Activated CD8-positive, alpha-beta memory T cell treated with anti-CD3 and anti-CD28 coated beads, Interleukin-2, amount 50 U/mL, for 4 hours (primary cell): ENCODE results near the gene ZNF385A.

Experiments
- DNase-seq: peaks from one replicate; pipeline ENCODE4 v3.0.0-alpha.2; 2020

ZNF385A gene, protein sequence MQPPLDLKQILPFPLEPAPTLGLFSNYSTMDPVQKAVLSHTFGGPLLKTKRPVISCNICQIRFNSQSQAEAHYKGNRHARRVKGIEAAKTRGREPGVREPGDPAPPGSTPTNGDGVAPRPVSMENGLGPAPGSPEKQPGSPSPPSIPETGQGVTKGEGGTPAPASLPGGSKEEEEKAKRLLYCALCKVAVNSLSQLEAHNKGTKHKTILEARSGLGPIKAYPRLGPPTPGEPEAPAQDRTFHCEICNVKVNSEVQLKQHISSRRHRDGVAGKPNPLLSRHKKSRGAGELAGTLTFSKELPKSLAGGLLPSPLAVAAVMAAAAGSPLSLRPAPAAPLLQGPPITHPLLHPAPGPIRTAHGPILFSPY

DNA sequence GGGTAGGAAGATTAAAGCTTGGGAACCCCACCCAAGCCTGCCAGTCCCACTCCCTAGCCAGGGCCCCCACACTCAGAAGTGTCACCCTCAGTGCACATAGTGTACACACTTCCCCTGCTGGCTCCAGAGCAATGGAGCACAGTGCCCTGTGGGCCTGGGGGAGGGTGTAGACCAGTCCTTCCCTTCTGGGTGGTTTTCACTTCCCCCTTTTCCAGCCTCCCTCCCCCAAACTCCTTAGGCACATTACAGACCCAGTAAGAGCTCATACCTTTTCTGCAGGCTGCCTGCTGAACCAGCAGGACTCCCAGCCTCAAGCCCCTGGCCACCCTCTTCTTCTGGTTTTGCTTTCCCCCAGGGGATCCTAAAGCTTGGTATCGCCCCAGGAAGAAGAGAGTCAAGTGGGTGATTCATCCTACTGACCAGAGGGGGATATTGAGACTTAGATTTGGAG lies at the start of gene ZNF385A:
TSS of gene ZNF385A (minus strand) at position 143 of the 451 bp plus-strand sequence. CDS start 219 bp downstream, outside the sequence.
- no peak for DNase-seq

DNA sequence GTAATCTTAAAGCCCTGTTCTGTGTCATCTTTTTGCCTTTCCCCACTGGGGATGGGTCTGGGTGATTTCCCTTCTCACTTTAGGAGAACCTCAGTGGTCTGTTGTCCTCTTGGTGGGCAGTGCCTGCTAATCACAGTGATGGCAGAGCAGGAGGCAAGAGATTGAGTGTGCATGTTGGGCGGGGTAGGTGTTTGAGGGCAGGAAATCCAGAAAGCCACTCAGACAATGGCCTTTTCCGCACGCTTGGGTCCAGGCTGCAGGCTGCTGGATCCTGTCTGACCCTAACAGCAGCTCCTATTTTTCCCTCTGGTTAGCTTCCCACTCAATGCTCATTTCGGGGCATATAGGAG lies 48.3 kb upstream of the ZNF385A start:
- no peak for DNase-seq

DNA sequence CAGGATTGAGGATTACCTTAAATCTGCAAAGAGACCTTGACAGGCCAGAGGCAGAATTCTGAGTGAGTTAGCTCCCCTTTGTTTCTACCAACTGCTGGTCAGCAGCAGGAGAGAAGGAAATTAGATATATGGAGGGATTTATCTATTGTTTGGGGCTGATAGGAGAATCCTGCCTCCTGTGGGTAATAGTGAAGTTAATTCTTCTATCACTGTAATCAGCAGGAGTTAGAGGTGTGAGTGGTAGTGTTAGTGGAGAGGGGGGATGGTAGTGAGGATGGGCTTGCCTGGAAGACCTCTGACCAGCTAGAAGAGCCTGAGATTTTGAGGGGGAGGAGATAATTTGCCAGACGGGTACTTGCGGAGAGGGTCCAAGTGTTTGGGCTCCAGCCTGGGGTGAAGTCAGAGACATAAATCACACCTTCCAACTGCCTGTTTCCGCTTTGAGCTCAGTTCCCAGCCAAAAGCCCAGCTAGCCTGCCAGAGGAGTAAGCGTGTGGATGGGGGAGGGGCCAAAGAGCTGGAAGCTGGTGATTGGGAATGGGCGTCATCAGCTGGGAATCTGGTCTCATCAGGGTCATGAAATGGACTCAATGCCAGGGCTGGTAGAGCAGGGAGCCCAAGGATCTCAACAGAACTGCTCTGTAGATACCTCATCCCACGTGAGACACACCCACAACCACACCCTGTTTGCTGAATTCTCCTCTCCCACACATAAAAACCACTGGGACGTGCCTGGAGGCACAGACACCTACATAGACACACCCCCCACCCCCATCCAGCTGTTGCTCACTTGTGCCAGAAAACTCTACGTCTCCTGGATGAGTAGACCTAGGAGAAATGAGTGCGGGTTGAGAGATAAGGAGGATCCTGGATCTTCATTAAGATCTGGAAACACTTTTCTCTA lies 47.6 kb upstream of the ZNF385A start:
- DNase-seq: no peak

DNA sequence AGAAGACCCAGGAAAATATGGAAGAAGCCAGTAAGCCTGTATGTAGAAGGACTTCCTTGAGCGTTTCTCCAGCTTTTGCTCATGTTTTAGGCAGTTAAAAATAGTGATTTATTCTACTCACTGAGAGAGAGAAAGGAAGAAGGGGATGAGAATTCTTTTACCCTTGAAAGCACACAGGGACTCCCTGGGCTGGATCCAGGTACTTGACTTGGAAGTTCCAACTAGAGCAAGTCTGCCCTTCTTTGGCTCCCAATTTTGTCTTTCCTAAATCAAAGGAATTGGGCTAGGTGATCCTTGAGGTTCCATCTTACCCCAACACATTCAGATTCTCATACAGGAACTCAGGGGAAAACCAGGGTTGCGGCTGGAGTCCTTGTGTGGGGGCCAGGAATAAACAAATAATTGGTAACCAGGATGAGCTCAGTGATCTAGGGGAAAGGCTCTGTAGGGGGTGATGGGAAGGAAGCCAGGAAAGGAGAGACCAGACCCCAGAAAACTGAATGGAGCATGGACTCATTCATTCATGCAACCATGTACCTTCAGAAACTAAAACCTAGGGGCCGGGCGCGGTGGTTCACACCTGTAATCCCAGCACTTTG lies 46.0 kb upstream of the ZNF385A start:
- DNase-seq: no peak

DNA sequence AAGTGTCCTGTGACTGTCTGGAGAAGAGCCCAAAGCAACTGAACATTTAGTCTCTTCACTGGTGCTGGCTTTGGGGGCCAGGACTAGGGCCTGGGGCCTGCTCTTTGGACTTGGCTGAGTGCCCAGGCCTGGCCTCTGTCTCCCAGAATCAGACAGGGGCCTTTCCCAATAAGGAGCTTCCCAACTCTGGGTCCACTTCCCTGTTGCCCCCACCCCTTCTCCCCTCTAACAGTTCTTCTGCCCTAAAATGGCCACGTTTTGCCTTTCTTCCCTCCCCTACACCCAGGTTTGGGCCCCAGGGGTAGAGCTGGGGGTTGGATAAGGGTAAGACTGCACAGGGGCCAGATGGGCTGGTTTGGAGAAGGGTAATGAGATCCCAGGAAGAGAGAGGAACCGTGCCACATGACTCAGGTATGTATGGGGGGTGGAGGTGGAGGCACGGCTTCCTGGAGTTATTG lies 44.5 kb upstream of the ZNF385A start:
- DNase-seq: no peak

DNA sequence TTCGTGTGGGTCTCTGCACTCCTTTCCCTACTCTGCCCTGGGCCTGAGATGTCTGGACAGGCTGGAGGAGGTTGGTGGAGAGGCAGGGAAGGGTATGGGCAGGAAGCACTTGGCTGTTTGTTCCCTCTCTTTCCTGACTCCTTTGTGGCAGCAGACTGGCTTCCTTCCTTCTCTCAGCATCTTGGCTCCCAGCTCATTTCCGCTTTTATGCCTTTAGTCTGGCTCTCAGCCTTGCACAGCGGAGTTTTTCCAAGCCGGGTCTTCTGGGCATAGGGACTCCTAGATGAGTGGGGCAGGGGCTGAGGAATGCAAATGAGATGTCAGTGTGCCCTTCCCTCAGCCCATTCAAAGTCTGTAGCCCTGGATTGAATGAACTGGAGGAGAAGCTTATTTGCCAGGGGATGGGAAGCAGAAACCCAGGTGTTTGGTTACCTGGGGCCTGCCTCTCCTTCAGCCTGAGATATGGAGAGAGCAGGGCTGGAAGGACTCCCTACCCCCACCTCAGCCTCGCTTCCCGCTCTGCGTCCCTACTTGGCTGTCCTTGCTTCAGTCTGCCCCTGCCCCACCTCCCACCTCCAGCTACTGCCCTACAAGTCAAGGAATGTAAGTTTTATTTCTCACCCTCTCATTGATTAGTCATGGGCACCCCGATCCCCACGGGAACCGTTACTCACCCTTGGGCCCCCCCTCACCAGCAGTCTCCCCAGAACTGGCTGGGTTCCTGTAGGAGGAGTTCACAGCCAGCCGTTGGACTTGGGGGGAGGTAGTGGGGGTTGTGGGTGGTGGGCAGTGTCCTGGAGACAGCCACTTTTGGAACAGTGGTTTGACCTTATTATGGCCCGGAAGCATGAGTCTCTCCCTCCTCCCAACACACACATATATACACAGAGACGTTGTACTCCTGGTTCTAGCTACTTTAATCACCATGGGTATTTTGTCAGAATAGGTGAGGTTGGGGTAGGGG lies 43.8 kb upstream of the ZNF385A start:
- DNase-seq: no peak

DNA sequence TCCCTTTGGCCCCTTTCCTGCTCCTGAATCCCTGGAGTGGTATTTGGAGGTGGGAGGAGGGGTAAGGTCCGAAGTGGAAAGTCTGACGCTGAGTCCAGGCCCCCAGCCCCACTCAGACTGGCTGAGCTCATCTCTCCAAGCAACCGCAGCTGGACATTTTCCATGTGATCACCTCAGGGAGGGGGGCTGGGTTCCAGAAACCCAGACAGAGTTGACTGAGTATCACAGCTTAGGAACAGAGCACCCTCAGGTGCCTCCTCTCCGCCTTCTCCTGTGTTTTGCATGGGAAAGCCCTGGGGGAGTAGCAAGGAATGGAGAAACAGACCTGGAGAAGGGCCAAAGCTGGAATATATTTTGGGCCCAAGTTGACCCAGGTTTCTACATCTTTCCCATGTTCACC lies 42.6 kb upstream of the ZNF385A start:
- DNase-seq: no peak

DNA sequence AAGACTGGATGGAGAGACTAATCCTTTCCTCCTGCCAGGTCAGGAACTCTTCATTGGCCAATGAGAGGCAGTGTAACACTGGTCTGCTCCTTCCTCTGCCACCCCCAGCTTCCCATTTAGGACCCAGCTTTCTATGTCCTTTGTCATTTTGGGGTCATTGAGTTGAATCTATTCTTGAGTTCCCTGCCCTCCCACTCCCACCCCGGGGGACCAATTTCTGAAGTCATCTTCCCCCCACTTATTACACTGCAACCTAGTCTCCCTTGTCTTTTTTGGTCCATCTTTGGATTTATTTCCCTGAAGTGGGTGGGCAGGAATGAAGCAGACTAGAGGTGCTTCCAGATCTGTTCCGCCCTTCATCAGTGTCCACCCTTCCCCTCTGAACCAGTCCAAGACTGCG lies 42.2 kb upstream of the ZNF385A start:
- DNase-seq: no peak

DNA sequence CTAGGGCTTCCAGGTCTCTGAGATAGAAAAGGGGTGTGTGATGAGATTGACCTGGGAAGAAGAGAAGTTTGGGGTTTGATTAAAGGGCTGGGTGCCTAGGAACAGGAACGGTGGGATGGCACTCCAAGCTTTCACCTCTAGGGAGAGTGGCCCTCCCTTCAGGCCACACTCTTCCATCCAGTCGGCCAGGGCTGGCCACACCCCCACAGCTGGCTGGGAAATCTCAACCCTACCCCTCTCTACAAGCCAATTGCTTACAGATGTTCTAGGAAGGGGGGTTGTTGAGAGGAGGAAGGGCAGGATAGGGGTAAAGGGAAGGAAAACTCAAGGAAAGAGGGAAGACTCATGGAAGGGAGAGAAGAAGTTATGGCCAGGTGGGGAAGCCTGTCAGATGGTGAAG lies 41.2 kb upstream of the ZNF385A start:
- DNase-seq: no peak

DNA sequence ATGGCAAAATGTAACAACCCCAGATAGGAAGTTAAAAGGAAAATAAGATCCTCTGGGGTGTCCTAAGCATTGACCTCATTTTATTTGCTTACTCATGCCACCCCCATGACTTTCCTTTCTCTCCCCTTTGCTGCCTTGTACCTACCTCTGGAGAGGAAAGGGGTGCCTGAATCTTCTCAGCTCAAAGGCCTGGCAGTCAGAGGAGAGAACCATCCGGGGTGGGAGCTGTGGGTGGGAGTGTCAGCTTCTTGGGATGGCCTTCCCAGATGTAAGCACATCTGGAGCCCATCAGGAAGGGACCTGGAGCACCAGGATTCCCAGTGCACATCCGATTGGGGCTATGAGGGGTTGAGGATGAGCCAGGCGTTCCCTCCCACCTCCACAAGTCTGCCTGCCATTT lies 39.7 kb upstream of the ZNF385A start:
- no peak for DNase-seq

DNA sequence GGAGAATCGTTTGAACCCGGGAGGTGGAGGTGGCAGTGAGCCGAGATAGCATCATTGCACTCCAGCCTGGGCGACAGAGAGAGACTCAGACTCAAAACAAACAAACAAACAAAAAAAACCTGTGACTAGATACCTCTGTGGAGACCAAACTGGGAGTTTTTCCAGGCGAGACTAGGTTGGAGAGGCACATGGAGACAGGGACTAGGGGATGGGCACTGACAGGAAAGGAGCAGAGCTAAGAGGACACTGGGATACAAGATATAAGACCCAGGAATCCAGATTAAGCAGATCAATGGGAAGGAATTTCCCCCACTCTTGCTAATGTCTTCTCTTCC lies 39.2 kb upstream of the ZNF385A start:
- DNase-seq: no peak

DNA sequence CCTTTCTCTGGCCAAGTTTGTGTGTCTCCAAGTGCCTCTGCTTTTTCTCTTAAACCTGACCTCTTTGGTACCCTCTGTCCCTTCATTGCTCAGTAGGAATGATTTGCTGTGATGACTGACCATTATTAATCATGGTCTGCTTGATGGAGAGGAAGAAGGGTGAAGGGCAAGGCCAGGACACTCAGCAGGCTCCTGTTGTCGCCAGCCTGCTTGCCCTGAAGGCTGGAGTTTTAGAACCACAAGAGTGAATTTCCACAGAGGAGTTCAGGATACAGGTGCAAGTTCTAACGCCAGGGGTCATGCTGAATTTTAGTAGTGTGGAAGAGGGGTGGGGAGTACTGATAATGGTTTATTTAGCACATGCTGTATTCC lies 37.3 kb upstream of the ZNF385A start:
- no peak for DNase-seq

DNA sequence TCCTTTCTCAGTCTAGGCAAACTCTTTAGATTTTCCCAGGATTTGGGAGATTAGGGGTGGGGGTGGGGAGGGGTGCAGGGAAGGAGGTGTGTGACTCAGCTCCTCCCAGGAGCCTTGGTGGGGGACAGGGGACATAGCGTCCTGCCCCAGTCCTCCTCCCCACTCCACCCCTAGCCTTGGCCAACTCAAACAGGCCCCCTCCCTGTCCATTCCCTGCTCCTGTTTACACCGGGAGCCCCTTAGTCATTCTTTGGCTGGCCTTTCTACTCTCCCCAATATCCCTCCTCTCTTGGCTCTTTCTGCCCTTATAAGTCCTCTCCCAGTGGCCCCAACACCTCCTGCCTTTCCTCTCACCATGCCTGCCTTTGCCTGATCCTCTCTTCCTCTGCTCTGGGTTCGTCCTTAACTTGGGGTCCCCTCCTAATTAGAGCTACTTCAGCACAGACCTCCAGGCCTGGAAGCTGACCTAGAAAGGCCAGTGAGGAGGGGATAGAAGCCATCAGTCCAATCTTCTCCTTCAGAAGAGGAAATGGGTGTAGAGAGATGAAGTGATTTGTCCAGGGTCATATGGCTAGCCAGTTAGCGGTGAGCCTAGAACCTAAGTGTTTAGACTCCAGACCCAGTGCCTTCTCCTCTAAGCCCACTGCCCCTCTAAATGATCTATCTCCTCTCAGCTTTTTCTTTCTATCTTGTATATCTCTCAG lies 36.8 kb upstream of the ZNF385A start:
- no peak for DNase-seq

DNA sequence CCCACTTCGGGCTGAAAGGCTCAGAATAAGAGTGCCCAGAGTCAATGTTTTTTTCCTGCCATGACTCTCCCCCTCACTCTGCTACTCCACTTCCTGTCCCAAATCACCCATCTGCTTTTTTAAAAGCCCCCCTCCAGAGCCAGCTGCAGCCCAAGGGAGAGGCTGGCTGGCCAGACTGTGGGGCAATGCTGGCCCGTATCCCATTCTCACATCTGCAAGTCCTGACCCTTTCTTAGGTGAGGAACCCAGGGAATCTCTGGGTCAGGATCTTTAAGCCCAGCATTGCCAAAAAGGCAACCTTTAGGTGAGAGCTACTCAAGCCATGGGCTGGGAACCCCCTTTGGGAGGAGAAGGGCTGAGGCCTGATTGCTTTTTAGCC lies 36.2 kb upstream of the ZNF385A start:
- DNase-seq: no peak

DNA sequence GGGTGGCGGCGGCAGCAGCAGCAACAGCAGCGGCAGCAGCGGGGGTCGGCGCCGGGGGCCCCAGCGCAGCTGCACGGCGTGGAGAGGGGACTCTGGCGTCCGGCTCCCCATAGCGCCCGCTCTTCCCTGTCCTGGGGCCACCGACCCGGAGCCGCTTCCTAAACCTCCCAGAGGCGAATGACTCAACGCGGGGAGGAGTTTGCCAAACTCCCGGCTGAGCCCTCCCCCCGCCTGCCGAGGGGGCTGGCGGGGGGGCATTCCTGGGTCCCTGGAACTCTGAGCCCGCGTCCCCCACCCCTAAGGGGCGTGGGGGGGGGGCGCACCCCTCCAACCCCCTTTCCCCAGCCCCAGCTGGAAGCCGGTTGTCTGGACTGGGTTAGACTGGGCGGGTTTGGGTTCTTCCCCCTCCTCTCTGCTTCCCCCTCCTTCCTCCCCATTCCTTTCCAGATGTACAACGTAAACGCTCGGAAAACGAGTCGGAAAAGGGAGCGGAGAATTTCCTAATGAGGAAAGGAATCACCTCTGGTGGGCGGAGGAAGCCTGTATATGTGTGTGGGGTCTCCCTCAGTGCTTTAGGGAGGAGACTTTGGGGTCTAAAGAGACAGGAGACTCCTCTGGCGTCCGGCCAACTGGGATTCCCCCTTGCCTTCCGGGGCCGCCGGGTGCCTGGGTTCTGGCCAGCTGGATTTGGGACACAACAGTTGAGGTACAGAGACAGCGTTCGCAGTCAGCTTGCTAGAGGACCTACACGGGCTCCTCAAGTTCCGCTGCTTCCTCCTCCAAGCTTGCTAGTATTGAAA lies 34.8 kb upstream of the ZNF385A start, which contains the start of gene ITGA5:
TSS of gene ITGA5 (minus strand) at position 179 of the 800 bp plus-strand sequence. CDS start at position 111, 68 bp downstream.
- peak; percentile 58 for DNase-seq

DNA sequence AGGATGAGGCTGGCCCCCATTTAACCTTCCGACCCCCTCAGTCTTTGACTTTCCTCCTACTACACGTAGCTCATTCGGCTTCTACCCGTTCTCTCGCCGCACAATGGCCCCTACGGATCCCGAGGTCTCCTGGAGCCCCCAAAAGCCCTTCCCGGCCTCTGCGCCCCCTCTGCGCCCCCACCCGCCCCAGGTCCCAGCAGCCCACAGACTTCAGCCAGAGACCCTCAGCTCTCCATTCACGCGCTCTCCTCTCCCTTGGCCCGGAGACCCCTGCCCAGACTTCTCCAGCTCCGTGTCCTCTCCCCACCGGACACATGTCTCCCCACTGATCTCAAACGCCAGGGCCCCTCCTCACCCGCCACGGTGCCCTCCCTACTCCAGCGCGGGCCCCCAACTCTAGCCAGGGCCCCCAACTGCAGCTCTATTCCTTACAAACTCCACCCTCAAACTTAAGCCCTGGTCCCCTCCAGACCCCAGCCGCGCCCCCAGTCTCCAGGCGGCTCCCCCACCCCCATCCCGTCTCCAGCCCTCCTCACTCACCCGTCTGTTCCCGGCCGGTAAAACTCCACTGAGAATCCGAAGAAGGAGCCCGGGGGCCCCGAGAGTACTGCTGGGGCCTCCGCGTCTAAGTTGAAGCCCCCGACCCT lies 34.0 kb upstream of the ZNF385A start:
- DNase-seq: no peak

DNA sequence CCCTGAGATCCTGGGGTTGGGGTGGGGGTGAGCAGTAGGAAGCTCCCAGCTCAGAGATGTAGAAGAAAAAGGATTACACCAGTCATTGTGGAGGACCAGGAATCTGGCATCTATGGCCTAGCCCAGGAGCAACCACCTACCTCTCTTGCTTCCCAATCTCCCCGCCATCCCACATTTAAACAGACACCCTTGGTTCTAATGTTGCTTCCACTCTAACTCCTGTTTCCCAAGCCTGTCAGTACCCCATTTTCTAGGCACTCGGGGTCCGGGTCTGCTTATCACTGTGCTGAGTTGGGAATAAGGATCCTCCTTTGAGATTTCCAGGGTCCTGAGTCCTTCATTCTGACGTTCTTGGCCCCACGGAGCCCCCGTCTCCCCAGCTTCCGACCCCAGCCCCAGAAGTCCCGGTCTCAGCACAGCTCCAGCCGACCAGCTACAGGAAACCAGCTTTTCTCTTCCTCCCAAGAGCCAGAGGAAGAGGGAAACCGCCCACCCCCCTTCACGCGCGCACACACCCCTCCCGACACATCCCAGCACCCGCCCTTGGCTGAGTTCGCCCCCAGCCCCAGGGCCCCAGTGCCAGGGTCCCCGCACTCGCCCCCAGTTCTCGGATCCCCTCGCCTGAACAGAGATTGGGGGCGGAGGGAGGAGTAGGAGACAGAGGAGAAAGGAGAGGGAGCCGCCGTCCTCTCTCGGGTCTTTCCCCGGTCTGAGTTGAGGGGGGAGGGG lies 33.3 kb upstream of the ZNF385A start:
- DNase-seq: no peak

DNA sequence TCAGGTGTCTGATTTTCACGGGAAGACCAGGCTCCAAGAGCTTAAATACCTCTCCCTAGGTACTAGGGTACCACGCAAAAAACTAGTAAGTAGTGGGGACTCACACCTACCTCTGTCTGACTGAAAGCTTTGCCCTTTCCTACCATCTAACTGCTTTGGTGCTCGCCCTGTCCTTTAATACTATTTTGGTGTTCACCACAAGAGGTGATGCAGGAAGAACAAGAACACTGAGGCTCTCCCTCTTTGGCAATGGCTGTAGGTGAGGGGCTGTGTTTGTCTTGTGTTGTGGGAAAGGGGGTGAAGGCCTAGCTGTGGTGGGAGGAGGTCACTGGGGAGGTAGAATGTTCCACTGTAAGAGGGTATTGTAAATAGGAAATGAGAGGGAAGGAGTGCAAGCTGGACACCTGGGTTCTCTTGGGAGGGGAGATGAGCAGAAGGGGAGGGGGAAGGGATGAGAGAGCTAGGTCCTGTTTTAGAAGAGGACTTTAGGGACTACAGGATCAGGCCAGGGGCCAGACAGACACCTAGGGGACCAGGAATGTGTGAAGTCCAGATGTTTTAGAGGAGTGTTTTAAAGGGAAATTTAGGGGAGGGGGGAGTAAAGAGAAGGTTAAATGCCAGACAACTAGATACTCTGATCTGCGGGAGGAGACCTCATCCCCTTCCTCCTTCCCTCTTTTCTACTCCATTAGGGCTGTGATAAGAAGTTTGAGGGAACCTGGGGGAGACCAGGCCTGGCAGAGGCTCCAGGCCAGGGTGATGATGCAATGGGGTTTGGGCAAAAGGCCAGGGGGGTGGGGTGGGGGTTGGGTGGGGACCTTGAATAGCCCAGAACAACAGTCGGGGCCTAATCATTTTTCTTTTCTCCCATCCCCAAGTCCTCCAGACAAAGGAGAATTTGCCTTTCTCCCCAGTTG lies 32.4 kb upstream of the ZNF385A start:
- no peak for DNase-seq
